Inflammatory macrophage treated with lipopolysaccharide for 1 hour (primary cell): ENCODE data around the gene RAD18.

ENCODE experiments used
- DNase-seq, 2 donors: peaks; one replicate each; pipeline ENCODE4 v3.0.0-alpha.2; 2020 to 2022

The RAD18 gene

GRCh38 chr3:8963137-8963853 is at the start of gene RAD18:
TSS of gene RAD18 (minus strand) at chr3:8963472. CDS start at chr3:8963385, 87 bp downstream.
- DNase-seq, result peak; percentile 85 to 98

GRCh38 chr3:9012521-9012920 is 49.2 kb upstream of the RAD18 start:
- no peak for DNase-seq

GRCh38 chr3:9009976-9010545 is 46.8 kb upstream of the RAD18 start:
- no peak for DNase-seq

- DNase-seq, result peak; percentile 3 to 10
Observed at GRCh38 chr3:9008550-9009255, 45.4 kb upstream of the RAD18 start.

- DNase-seq, result no peak
Observed at GRCh38 chr3:9007928-9008327, 44.7 kb upstream of the RAD18 start.

GRCh38 chr3:9007213-9007612 is 43.9 kb upstream of the RAD18 start:
- no peak for DNase-seq

GRCh38 chr3:9000041-9000440 is 36.8 kb upstream of the RAD18 start:
- no peak for DNase-seq

GRCh38 chr3:8997151-8997550 is 33.9 kb upstream of the RAD18 start:
- no peak for DNase-seq

- DNase-seq, result no peak
Observed at GRCh38 chr3:8996681-8997121, 33.4 kb upstream of the RAD18 start.

GRCh38 chr3:8996216-8996615 is 32.9 kb upstream of the RAD18 start:
- DNase-seq, result no peak

- no peak for DNase-seq
Observed at GRCh38 chr3:8994226-8994625, 31.0 kb upstream of the RAD18 start.

- no peak for DNase-seq
Observed at GRCh38 chr3:8993331-8993730, 30.1 kb upstream of the RAD18 start.

GRCh38 chr3:8992854-8993253 is 29.6 kb upstream of the RAD18 start:
- no peak for DNase-seq

GRCh38 chr3:8992199-8992598 is 28.9 kb upstream of the RAD18 start:
- DNase-seq, result no peak

GRCh38 chr3:8990266-8991215 is 27.3 kb upstream of the RAD18 start:
- no peak for DNase-seq

- no peak for DNase-seq
Observed at GRCh38 chr3:8988791-8989558, 25.7 kb upstream of the RAD18 start.

- no peak for DNase-seq
Observed at GRCh38 chr3:8988384-8988655, 25.0 kb upstream of the RAD18 start.

- DNase-seq, result peak; percentile 52 to 79
Observed at GRCh38 chr3:8987645-8988383, 24.5 kb upstream of the RAD18 start.

- no peak for DNase-seq
Observed at GRCh38 chr3:8987226-8987625, 24.0 kb upstream of the RAD18 start.

- DNase-seq, result no peak
Observed at GRCh38 chr3:8986741-8987140, 23.5 kb upstream of the RAD18 start.

- DNase-seq, result no peak
Observed at GRCh38 chr3:8985876-8986275, 22.6 kb upstream of the RAD18 start.

GRCh38 chr3:8985411-8985831 is 22.1 kb upstream of the RAD18 start:
- no peak for DNase-seq
